PC-9 (cell line): ENCODE measurements around the gene TEX261. TPM values are rescaled to one million over a fixed set of nuclear protein-coding genes. Genes with fewer than 3 reads are reported as not detected.

Source experiments
- BruUV-seq: library from RNA; stranded (reverse); fragments of 400-500 nt; replicated peaks from 2 replicates; lab custom pipeline; 2021; lab: Mats Ljungman, UMichigan
- CTCF ChIA-PET: fragments of 300-600 bp; sonication (Branson Sonifier 250); formaldehyde crosslinking; loops from one replicate; lab custom pipeline; 2022; ENCODE audit warnings: antibody characterized with exemption; lab: Charles Lee
- POLR2A ChIA-PET: fragments of 300-600 bp; sonication (Branson Sonifier 250); formaldehyde crosslinking; loops from one replicate; lab custom pipeline; 2022; ENCODE audit warnings: antibody characterized with exemption; ENCODE audit not compliant: unreplicated experiment; lab: Charles Lee
- DNase-seq, 2 experiments: peaks; one replicate each; pipeline versions ENCODE4 v3.0.0 to v3.0.0-alpha.2; 2015 to 2022; ENCODE audit warnings: mixed read lengths in 1 of 2
- H2AFZ ChIP-seq: fragments of 200-600 bp; sonication (generic); 2 replicates; pipeline ENCODE4 v1.8.1; 2017; ENCODE audit warnings: antibody characterized with exemption
- H3F3A ChIP-seq: fragments of 200-600 bp; sonication (generic); 2 replicates; pipeline ENCODE4 v1.8.1; 2017; ENCODE audit warnings: antibody characterized with exemption, mild to moderate bottlenecking, low read depth; ENCODE audit not compliant: insufficient read depth
- H3K27ac ChIP-seq: fragments of 200-600 bp; sonication (generic); 2 replicates; pipeline ENCODE4 v1.6.1; 2016; ENCODE audit warnings: mixed run types
- H3K27me3 ChIP-seq: fragments of 200-600 bp; sonication (generic); 2 replicates; pipeline ENCODE4 v1.6.1; 2016; ENCODE audit warnings: low read depth, mixed run types; ENCODE audit not compliant: insufficient read depth
- H3K36me3 ChIP-seq: fragments of 200-600 bp; sonication (generic); 2 replicates; pipeline ENCODE4 v1.6.1; 2016; ENCODE audit warnings: low read depth, mixed run types
- H3K4me1 ChIP-seq: fragments of 200-600 bp; sonication (generic); replicated peaks from 2 replicates; pipeline ENCODE4 v1.6.1; 2016; ENCODE audit warnings: mixed run types; ENCODE audit not compliant: insufficient read depth
- H3K4me2 ChIP-seq: fragments of 200-600 bp; sonication (generic); 2 replicates; pipeline ENCODE4 v1.6.1; 2017; ENCODE audit warnings: mixed run types
- H3K4me3 ChIP-seq: fragments of 200-600 bp; sonication (generic); 2 replicates; pipeline ENCODE4 v1.6.1; 2016; ENCODE audit warnings: mixed run types
- H3K79me2 ChIP-seq: fragments of 200-600 bp; sonication (generic); 2 replicates; pipeline ENCODE4 v1.6.1; 2017; ENCODE audit warnings: low read depth, mixed run types
- H3K9me2 ChIP-seq: fragments of 200-600 bp; sonication (generic); 2 replicates; pipeline ENCODE4 v1.8.1; 2017; ENCODE audit warnings: mild to moderate bottlenecking; ENCODE audit not compliant: insufficient read depth
- H3K9me3 ChIP-seq: fragments of 200-600 bp; sonication (generic); 2 replicates; pipeline ENCODE4 v1.8.1; 2016; ENCODE audit warnings: low read depth; ENCODE audit not compliant: insufficient read depth
- H4K20me1 ChIP-seq: fragments of 200-600 bp; sonication (generic); 2 replicates; pipeline ENCODE4 v1.8.1; 2017; ENCODE audit not compliant: insufficient read depth
- EZH2 ChIP-seq: fragments of 200-600 bp; sonication (generic); IDR thresholded peaks from 2 replicates; pipeline ENCODE4 v1.8.0; 2017; ENCODE audit warnings: antibody characterized with exemption, low read depth
- intact Hi-C: fragments of 100-400 bp; cut with micrococcal nuclease; formaldehyde crosslinking; loops from one replicate; pipeline ENCODE4 v1.10.0; 2022; ENCODE audit not compliant: unreplicated experiment
- total RNA-seq: library from RNA; stranded (reverse); gene quantifications from 2 replicates; pipeline ENCODE4 v1.2.3, GENCODE V29; 2021
- TF ChIP-seq, protein P1 (sequence below): fragments of 200-600 bp; sonication (generic); conservative IDR thresholded peaks from 2 replicates; pipeline ENCODE4 v1.6.1; 2017; ENCODE audit warnings: mixed run types, antibody characterized with exemption, mild to moderate bottlenecking, moderate library complexity

Gene TEX261
- total RNA-seq, 1 experiment from 2014 or later, result 47.6 TPM

DNA sequence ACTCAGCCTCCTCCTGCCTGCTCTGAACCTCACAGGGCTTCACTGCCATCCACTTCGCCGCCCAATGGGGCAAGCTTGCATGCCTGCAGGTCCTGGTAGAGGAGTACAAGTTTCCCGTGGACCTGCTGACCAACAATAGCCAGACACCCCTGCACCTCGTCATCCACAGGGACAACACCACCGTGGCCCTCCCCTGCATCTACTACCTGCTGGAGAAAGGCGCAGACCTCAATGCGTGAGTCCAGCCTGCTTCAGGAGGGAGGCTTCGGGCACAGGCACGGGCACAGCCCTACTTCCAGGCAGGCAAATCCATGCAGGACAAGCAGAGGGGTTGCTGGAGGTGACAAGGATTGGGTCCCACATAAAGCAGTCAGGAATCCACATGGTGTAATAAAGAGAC is 15.0 kb downstream of the TEX261 start:
- Histone ChIP-seq H3K4me1 (peaks cover 17% of the 10 kb centered on the region), H2AFZ (no peak overlapping the region), H3K36me3 (no peaks in the 10 kb centered on the region), H3K4me2 (no peak overlapping the region), H3F3A (peaks cover 6% of the 10 kb centered on the region; the same call in 1 of the 2 replicates), H3K79me2 (no peaks in the 10 kb centered on the region), H3K27ac (no peak overlapping the region), H3K9me2 (no peaks in the 10 kb centered on the region), H3K9me3 (no peaks in the 10 kb centered on the region), H3K27me3 (no peaks in the 10 kb centered on the region), H4K20me1 (no peaks in the 10 kb centered on the region), H3K4me3 (no peak overlapping the region)
- no peak for DNase-seq
- POLR2A ChIA-PET, result no interaction called here
- CTCF ChIA-PET, result no interaction called here
- intact Hi-C loops, result loop anchor here (10.0 kb wide), 1 partner anchor 325 kb away; no protein-coding TSS in a partner anchor
- BruUV-seq, result no TSS peak
- TF ChIP-seq, protein P1, sequence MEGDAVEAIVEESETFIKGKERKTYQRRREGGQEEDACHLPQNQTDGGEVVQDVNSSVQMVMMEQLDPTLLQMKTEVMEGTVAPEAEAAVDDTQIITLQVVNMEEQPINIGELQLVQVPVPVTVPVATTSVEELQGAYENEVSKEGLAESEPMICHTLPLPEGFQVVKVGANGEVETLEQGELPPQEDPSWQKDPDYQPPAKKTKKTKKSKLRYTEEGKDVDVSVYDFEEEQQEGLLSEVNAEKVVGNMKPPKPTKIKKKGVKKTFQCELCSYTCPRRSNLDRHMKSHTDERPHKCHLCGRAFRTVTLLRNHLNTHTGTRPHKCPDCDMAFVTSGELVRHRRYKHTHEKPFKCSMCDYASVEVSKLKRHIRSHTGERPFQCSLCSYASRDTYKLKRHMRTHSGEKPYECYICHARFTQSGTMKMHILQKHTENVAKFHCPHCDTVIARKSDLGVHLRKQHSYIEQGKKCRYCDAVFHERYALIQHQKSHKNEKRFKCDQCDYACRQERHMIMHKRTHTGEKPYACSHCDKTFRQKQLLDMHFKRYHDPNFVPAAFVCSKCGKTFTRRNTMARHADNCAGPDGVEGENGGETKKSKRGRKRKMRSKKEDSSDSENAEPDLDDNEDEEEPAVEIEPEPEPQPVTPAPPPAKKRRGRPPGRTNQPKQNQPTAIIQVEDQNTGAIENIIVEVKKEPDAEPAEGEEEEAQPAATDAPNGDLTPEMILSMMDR, result no peak
- no peak for TF ChIP-seq EZH2

DNA sequence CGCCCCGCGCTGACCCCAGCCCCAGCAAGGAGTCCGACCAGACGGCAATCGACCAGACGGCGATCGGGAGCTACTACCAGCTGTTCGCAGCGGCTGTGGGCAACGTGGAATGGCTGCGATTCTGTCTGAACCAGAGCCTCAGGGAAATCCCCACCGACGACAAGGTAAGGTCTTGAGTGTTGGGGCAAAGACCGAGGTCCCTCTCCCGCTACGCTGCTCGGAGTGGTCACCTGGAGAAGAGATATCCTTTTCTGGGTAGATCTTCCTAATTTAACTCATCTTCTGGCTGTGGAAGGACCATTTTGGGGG is 15.5 kb downstream of the TEX261 start:
- no peak overlapping the region for H2AFZ ChIP-seq
- POLR2A ChIA-PET, result no interaction called here

DNA sequence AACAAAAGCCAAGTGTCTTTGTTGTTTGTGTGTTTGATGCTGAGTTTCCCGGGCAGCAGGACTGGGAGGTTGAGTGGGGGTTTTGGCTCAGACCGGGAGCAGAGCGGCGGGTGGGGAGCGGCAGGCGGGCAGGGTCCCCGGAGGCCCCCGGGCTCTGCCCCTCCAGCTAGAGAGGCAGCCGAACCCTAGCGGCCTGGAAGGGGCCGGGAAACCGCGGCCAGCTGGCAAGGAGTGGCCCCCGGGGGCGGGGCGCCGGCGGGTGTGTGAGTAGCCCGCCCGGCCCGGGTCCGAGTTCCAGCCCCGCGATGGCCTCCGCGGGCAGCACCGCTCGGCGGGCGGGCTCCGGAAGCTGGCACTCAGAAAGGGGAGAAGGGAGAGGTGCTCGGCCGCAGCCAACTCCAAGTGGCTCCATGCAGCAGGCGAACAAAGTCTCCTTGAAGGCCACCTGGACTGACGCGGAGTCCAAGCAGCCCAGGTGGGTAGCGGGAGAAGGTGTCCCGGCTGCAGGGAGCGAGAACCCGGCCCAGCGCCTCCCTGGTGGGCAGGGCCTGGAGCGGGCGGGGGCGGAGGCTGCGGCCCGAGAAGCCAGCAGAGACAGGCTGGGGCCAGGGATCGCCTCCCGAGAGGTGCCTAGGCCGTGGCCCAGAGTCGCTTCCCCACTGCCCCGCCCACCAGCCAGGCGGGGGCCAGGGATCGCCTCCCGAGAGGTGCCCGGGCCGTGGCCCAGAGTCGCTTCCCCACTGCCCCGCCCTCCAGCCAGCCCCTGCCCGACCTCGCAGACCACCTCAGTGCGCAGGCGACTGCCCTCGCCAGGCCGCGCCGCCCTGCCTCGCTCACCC is 16.1 kb downstream of the TEX261 start, which contains the start of gene ANKRD53:
Gene ANKRD53 (plus strand): TSS at position 290 of the 839 bp plus-strand sequence. CDS start 16 bp downstream, at position 306.
- Histone ChIP-seq H3F3A (peaks cover 6% of the 10 kb centered on the region; the same call in 1 of the 2 replicates), H3K4me3 (peak within 1 kb of the TSS; percentile 53; the same call in 1 of the 2 replicates), H2AFZ (no peak within 1 kb of the TSS), H3K9me3 (no peaks in the 10 kb centered on the region), H4K20me1 (no peaks in the 10 kb centered on the region), H3K36me3 (no peaks in the 10 kb centered on the region), H3K27ac (no peak within 1 kb of the TSS), H3K4me1 (peaks cover 17% of the 10 kb centered on the region), H3K79me2 (no peaks in the 10 kb centered on the region), H3K4me2 (peak within 1 kb of the TSS; percentile 78), H3K27me3 (no peaks in the 10 kb centered on the region), H3K9me2 (no peaks in the 10 kb centered on the region)
- CTCF ChIA-PET, result interaction anchor here (0.6 kb wide), 1 partner anchor 387 kb away, joined by 5 read pairs; no protein-coding TSS in a partner anchor
- POLR2A ChIA-PET, result no interaction called here
- DNase-seq, result peak in 1 of 2 experiments; percentile 23
- no peak for TF ChIP-seq EZH2
- TF ChIP-seq, protein P1, result no peak
- intact Hi-C loops, result loop anchor here (10.0 kb wide), 1 partner anchor 324 kb away; no protein-coding TSS in a partner anchor
- no TSS peak for BruUV-seq

More for the DNA sequence above, 15.5 kb downstream of the TEX261 start:
- TF ChIP-seq EZH2, result no peak
- TF ChIP-seq, protein P1, result no peak
- Histone ChIP-seq H3K36me3 (no peaks in the 10 kb centered on the region), H3K27me3 (no peaks in the 10 kb centered on the region), H3K9me3 (no peaks in the 10 kb centered on the region), H3K9me2 (no peaks in the 10 kb centered on the region), H4K20me1 (no peaks in the 10 kb centered on the region), H3K4me3 (no peak overlapping the region), H3F3A (peaks cover 6% of the 10 kb centered on the region; the same call in 1 of the 2 replicates), H3K79me2 (no peaks in the 10 kb centered on the region), H3K4me1 (peaks cover 17% of the 10 kb centered on the region), H3K4me2 (no peak overlapping the region), H3K27ac (no peak overlapping the region)
- intact Hi-C loops, result loop anchor here (10.0 kb wide), 1 partner anchor 324 kb away; no protein-coding TSS in a partner anchor
- DNase-seq, result no peak
- CTCF ChIA-PET, result no interaction called here
- no TSS peak for BruUV-seq
